DMS53 treated with DMSO at 0.1 percent for 48 hours (cell line): ENCODE measurements around the gene TRIM4.
"Not testable (repeated sequence)": the region's sequence is repeated elsewhere in the genome, so short reads cannot be mapped to it uniquely, and the experiment has no call there.

ENCODE experiments used
- DNase-seq: peaks from one replicate; lab custom pipeline; 2025; ENCODE audit not compliant: unreplicated experiment; lab: John Stamatoyannopoulos, UW

The TRIM4 gene

GRCh38 chr7:99918959-99919813 lies at the start of gene TRIM4:
Gene TRIM4, minus strand, starts transcription at chr7:99919530. Its CDS starts 129 bp downstream, at chr7:99919401.
- DNase-seq, result peak; percentile 81

GRCh38 chr7:99958564-99959227 lies 39.4 kb upstream of the TRIM4 start:
- DNase-seq, result no peak

GRCh38 chr7:99955247-99955646 lies 35.9 kb upstream of the TRIM4 start:
- DNase-seq, result peak; percentile 59

GRCh38 chr7:99954643-99955042 lies 35.3 kb upstream of the TRIM4 start:
- DNase-seq, result not testable (repeated sequence)

- no peak for DNase-seq
These were observed 34.3 kb upstream of the TRIM4 start for GRCh38 chr7:99953649-99954048.

- not testable (repeated sequence) for DNase-seq
These were observed 33.3 kb upstream of the TRIM4 start for GRCh38 chr7:99952649-99953048.

- not testable (repeated sequence) for DNase-seq
These were observed 31.5 kb upstream of the TRIM4 start for GRCh38 chr7:99950819-99951218.

GRCh38 chr7:99949645-99950228 lies 30.4 kb upstream of the TRIM4 start:
- peak; percentile 6 for DNase-seq

GRCh38 chr7:99947608-99948007 lies 28.3 kb upstream of the TRIM4 start:
- DNase-seq, result no peak

- DNase-seq, result no peak
These were observed 25.3 kb upstream of the TRIM4 start for GRCh38 chr7:99944497-99945070.

GRCh38 chr7:99943641-99944496 lies 24.5 kb upstream of the TRIM4 start:
- DNase-seq, result peak; percentile 34

GRCh38 chr7:99938296-99938695 lies 19.0 kb upstream of the TRIM4 start:
- no peak for DNase-seq

GRCh38 chr7:99935009-99935408 lies 15.7 kb upstream of the TRIM4 start:
- DNase-seq, result not testable (repeated sequence)

GRCh38 chr7:99930376-99930775 lies 11.0 kb upstream of the TRIM4 start:
- DNase-seq, result no peak

- DNase-seq, result no peak
These were observed 10.4 kb upstream of the TRIM4 start for GRCh38 chr7:99929730-99930053.

- DNase-seq, result peak; percentile 89
These were observed 9.8 kb upstream of the TRIM4 start, which contains the start of gene GJC3 for GRCh38 chr7:99928994-99929729. Gene GJC3, minus strand, starts transcription at chr7:99929620. Its CDS starts 0 bp downstream, at chr7:99929620.

- DNase-seq, result no peak
These were observed 8.9 kb upstream of the TRIM4 start for GRCh38 chr7:99928188-99928587.

GRCh38 chr7:99927536-99927935 lies 8.2 kb upstream of the TRIM4 start:
- no peak for DNase-seq

- no peak for DNase-seq
These were observed 7.0 kb upstream of the TRIM4 start for GRCh38 chr7:99926321-99926720.

- no peak for DNase-seq
These were observed 3.9 kb upstream of the TRIM4 start for GRCh38 chr7:99923200-99923599.
